Thyroid gland (tissue), 4 donors: ENCODE measurements around the gene CLRN2.
"Not testable (repeated sequence)": the region's sequence is repeated elsewhere in the genome, so short reads cannot be mapped to it uniquely, and the experiment has no call there.

ENCODE experiments used
- CTCF ChIP-seq, 6 experiments: fragments of 200-600 bp in 3 of 6; fragments of 450-650 bp in 3 of 6; sonication (generic) in 3 of 6; IDR thresholded peaks; one replicate each; pipeline ENCODE4 v1.5.1; 2016 to 2019; ENCODE audit warnings: antibody characterized with exemption in 6 of 6, mild to moderate bottlenecking in 2 of 6, inconsistent platforms in 1 of 6, moderate library complexity in 1 of 6
- POLR2A ChIP-seq, 2 donors: fragments of 450-650 bp; IDR thresholded peaks; one replicate each; pipeline ENCODE4 v1.6.1; 2017; ENCODE audit warnings: antibody characterized with exemption in 2 of 2, mild to moderate bottlenecking in 2 of 2, moderate library complexity in 1 of 2

GRCh38 chr4:17575177-17575576 lies 60.2 kb downstream of the CLRN2 start:
- not testable (repeated sequence) for TF ChIP-seq CTCF, POLR2A (IDR thresholded peaks at IDR 0.05)
